SK-N-SH (cell line): ENCODE data around the gene C16orf92. TPM values are rescaled to one million over a fixed set of nuclear protein-coding genes. Genes with fewer than 3 reads are reported as not detected.
A peak's percentile ranks its signal among the peaks of the same experiment; 100 is the strongest.

Source experiments
- CTCF ChIA-PET: fragments of 300-600, 350-600 bp; formaldehyde crosslinking; extraction: SDS; loops from one replicate; lab custom pipeline; 2021; lab: Yijun Ruan, JAX
- POLR2A ChIA-PET: fragments of 350-600 bp; sonication (Branson Sonifier 250); formaldehyde crosslinking; extraction: SDS; loops from one replicate; lab custom pipeline; 2020; ENCODE audit warnings: antibody characterized with exemption, inconsistent platforms; lab: Yijun Ruan, JAX
- DNase-seq: peaks from one replicate; pipeline ENCODE4 v3.0.0; 2012
- H2AFZ ChIP-seq: fragments of 200-600 bp; sonication (generic); 2 replicates; pipeline ENCODE4 v1.8.1; 2016; ENCODE audit warnings: antibody characterized with exemption, mild to moderate bottlenecking, low read depth
- H3F3A ChIP-seq: fragments of 200-600 bp; sonication (generic); replicated peaks from 2 replicates; pipeline ENCODE3; 2016; ENCODE audit warnings: antibody characterized with exemption, mild to moderate bottlenecking; ENCODE audit not compliant: insufficient read depth
- H3K27ac ChIP-seq, 2 experiments: fragments of 200-500 bp in 1 of 2; fragments of 200-600 bp in 1 of 2; sonication (Bioruptor generic) in 1 of 2; sonication (generic), shearing (Covaris generic) in 1 of 2; 2 replicates each; pipeline versions ENCODE4 v1.5.1 to v1.6.1; 2014 to 2016; ENCODE audit warnings: low read depth in 2 of 2, inconsistent platforms in 1 of 2, low read length in 1 of 2, mild to moderate bottlenecking in 1 of 2, mixed read lengths in 1 of 2
- H3K27me3 ChIP-seq: fragments of 200-600 bp; sonication (generic), shearing (Covaris generic); 2 replicates; pipeline ENCODE4 v1.6.1; 2016; ENCODE audit warnings: mixed run types; ENCODE audit not compliant: insufficient read depth
- H3K36me3 ChIP-seq, 2 experiments: fragments of 200-500 bp in 1 of 2; fragments of 200-600 bp in 1 of 2; sonication (Bioruptor generic) in 1 of 2; sonication (generic) in 1 of 2; replicated peaks in 1 of 2; 2 replicates each; pipeline versions ENCODE3 to v1.5.1; 2014 to 2016; ENCODE audit warnings: low read length in 1 of 2, mild to moderate bottlenecking in 1 of 2; ENCODE audit not compliant: insufficient read depth in 2 of 2, control insufficient read depth in 1 of 2
- H3K4me1 ChIP-seq, 2 experiments: fragments of 200-500 bp in 1 of 2; fragments of 200-600 bp in 1 of 2; sonication (Bioruptor generic) in 1 of 2; sonication (generic), shearing (Covaris generic) in 1 of 2; 2 replicates each; pipeline versions ENCODE4 v1.5.1 to v1.6.1; 2014 to 2016; ENCODE audit warnings: low read depth in 1 of 2, low read length in 1 of 2, mixed run types in 1 of 2; ENCODE audit not compliant: insufficient read depth in 2 of 2, control insufficient read depth in 1 of 2
- H3K4me2 ChIP-seq: fragments of 200-600 bp; sonication (generic), shearing (Covaris generic); 2 replicates; pipeline ENCODE4 v1.6.1; 2017; ENCODE audit warnings: mixed run types
- H3K4me3 ChIP-seq, 2 experiments: fragments of 200-500 bp in 1 of 2; fragments of 200-600 bp in 1 of 2; sonication (Bioruptor generic) in 1 of 2; sonication (generic), shearing (Covaris generic) in 1 of 2; 2 replicates each; pipeline versions ENCODE4 v1.5.1 to v1.8.1; 2014 to 2016; ENCODE audit warnings: low read depth in 2 of 2, inconsistent platforms in 1 of 2, low read length in 1 of 2, mild to moderate bottlenecking in 1 of 2, mixed read lengths in 1 of 2, moderate library complexity in 1 of 2
- H3K79me2 ChIP-seq: fragments of 200-600 bp; sonication (generic); 2 replicates; pipeline ENCODE4 v1.8.1; 2017; ENCODE audit warnings: mild to moderate bottlenecking; ENCODE audit not compliant: insufficient read depth
- H3K9ac ChIP-seq: fragments of 200-600 bp; sonication (generic); 2 replicates; pipeline ENCODE4 v1.6.1; 2017; ENCODE audit warnings: mixed run types
- H3K9me2 ChIP-seq: fragments of 200-600 bp; sonication (generic); 2 replicates; pipeline ENCODE4 v1.6.1; 2017; ENCODE audit warnings: mixed run types
- H3K9me3 ChIP-seq: fragments of 200-600 bp; sonication (generic); 2 replicates; pipeline ENCODE4 v1.6.1; 2017; ENCODE audit warnings: mixed run types, mild to moderate bottlenecking, moderate library complexity
- H4K20me1 ChIP-seq: fragments of 200-600 bp; sonication (generic); 2 replicates; pipeline ENCODE4 v1.6.1; 2017; ENCODE audit warnings: mild to moderate bottlenecking, mixed run types; ENCODE audit not compliant: insufficient read depth
- CHD2 ChIP-seq: fragments of 150-350 bp; IDR thresholded peaks from 2 replicates; pipeline ENCODE4 v1.6.1; 2018; ENCODE audit warnings: low read length; ENCODE audit not compliant: partially characterized antibody
- ELF1 ChIP-seq: IDR thresholded peaks from 2 replicates; pipeline ENCODE4 v1.4.0; 2012
- EP300 ChIP-seq, 2 experiments: IDR thresholded peaks; 2 replicates each; pipeline versions ENCODE4 v1.4.0 to v1.6.1; 2012; ENCODE audit warnings: borderline replicate concordance in 1 of 2, low read depth in 1 of 2, low read length in 1 of 2
- EZH2phosphoT487 ChIP-seq: fragments of 200-600 bp; sonication (generic); IDR thresholded peaks from 2 replicates; pipeline ENCODE4 v1.6.1; 2017; ENCODE audit warnings: low read depth, mixed run types, mild to moderate bottlenecking, antibody characterized with exemption, moderate library complexity, borderline replicate concordance
- FOSL2 ChIP-seq: IDR thresholded peaks from 2 replicates; pipeline ENCODE4 v1.4.0; 2012; ENCODE audit warnings: low read depth, mild to moderate bottlenecking, moderate library complexity, borderline replicate concordance
- FOXJ3 ChIP-seq: sonication (generic); formaldehyde crosslinking; IDR thresholded peaks from 2 replicates; pipeline ENCODE4 v1.5.1; 2020; ENCODE audit warnings: mild to moderate bottlenecking, missing genetic modification reagents
- FOXM1 ChIP-seq: IDR thresholded peaks from 2 replicates; pipeline ENCODE4 v1.4.0; 2012; ENCODE audit warnings: low read depth, mild to moderate bottlenecking
- GABPA ChIP-seq: IDR thresholded peaks from 2 replicates; pipeline ENCODE4 v1.4.0; 2012; ENCODE audit warnings: low read depth, mild to moderate bottlenecking
- GATA2 ChIP-seq: sonication (generic); formaldehyde crosslinking; IDR thresholded peaks from 2 replicates; pipeline ENCODE4 v1.5.0; 2020; ENCODE audit warnings: mild to moderate bottlenecking, missing genetic modification reagents
- IRF3 ChIP-seq: fragments of 150-350 bp; IDR thresholded peaks from 2 replicates; pipeline ENCODE4 v1.6.1; 2016; ENCODE audit warnings: mild to moderate bottlenecking, low read depth, low read length
- JUND ChIP-seq: IDR thresholded peaks from 2 replicates; pipeline ENCODE4 v1.4.0; 2012
- MAX ChIP-seq: IDR thresholded peaks from 2 replicates; pipeline ENCODE4 v1.4.0; 2012; ENCODE audit warnings: low read depth
- MEF2A ChIP-seq: IDR thresholded peaks from 2 replicates; pipeline ENCODE4 v1.4.0; 2012; ENCODE audit warnings: low read depth, borderline replicate concordance
- MXI1 ChIP-seq: IDR thresholded peaks from 2 replicates; pipeline ENCODE4 v1.6.1; 2012; ENCODE audit warnings: mild to moderate bottlenecking, low read depth, low read length, improper control_type of control experiment
- NFIC ChIP-seq: IDR thresholded peaks from 2 replicates; pipeline ENCODE4 v1.4.0; 2012; ENCODE audit warnings: borderline replicate concordance
- NRF1 ChIP-seq: IDR thresholded peaks from 2 replicates; pipeline ENCODE4 v1.6.1; 2012; ENCODE audit warnings: low read depth, mild to moderate bottlenecking, low read length
- PBX3 ChIP-seq: IDR thresholded peaks from 2 replicates; pipeline ENCODE4; 2012
- POLR2AphosphoS5 ChIP-seq: IDR thresholded peaks from 2 replicates; pipeline ENCODE4 v1.6.1; 2012; ENCODE audit warnings: low read depth, low read length
- RAD21 ChIP-seq: IDR thresholded peaks from 2 replicates; pipeline ENCODE4 v1.6.1; 2012; ENCODE audit warnings: mild to moderate bottlenecking, low read length
- RCOR1 ChIP-seq: fragments of 150-350 bp; IDR thresholded peaks from 2 replicates; pipeline ENCODE4 v1.6.1; 2017; ENCODE audit warnings: antibody characterized with exemption, low read length
- RFX5 ChIP-seq: IDR thresholded peaks from 2 replicates; pipeline ENCODE4 v1.6.1; 2012; ENCODE audit warnings: mild to moderate bottlenecking, improper control_type of control experiment, low read length
- SIN3A ChIP-seq: IDR thresholded peaks from 2 replicates; pipeline ENCODE4 v1.6.1; 2012; ENCODE audit warnings: low read depth, mild to moderate bottlenecking, low read length, moderate library complexity, borderline replicate concordance
- SMC3 ChIP-seq: IDR thresholded peaks from 2 replicates; pipeline ENCODE4 v1.6.1; 2012; ENCODE audit warnings: low read depth, low read length, improper control_type of control experiment
- TAF1 ChIP-seq: IDR thresholded peaks from 2 replicates; pipeline ENCODE4 v1.6.1; 2012; ENCODE audit warnings: low read depth, mild to moderate bottlenecking, low read length, moderate library complexity, borderline replicate concordance
- TCF12 ChIP-seq: IDR thresholded peaks from 2 replicates; pipeline ENCODE4 v1.4.0; 2012
- TEAD4 ChIP-seq: IDR thresholded peaks from 2 replicates; pipeline ENCODE4 v1.4.0; 2012; ENCODE audit warnings: mild to moderate bottlenecking, borderline replicate concordance; ENCODE audit not compliant: insufficient read depth
- USF1 ChIP-seq: IDR thresholded peaks from 2 replicates; pipeline ENCODE4 v1.4.0; 2012; ENCODE audit warnings: low read depth, borderline replicate concordance
- USF2 ChIP-seq: fragments of 150-350 bp; IDR thresholded peaks from 2 replicates; pipeline ENCODE4 v1.6.1; 2017; ENCODE audit warnings: antibody characterized with exemption, low read length, low read depth, borderline replicate concordance
- ZBTB33 ChIP-seq: IDR thresholded peaks from 2 replicates; pipeline ENCODE4 v1.4.0; 2012; ENCODE audit warnings: low read depth, borderline replicate concordance
- WGBS: methylation state at CpG from one replicate; pipeline ENCODE4 v1.1.6; 2017; ENCODE audit warnings: low lambda C conversion rate; 5-methylcytosine and 5-hydroxymethylcytosine counted together
- polyA plus RNA-seq, 3 experiments: library from polyadenylated mRNA; depleted of rRNA; stranded (reverse); fragments of >200 nt; gene quantifications; 2 replicates each; pipeline ENCODE4 v1.2.3, GENCODE V29; 2012

C16orf92 gene
- polyA plus RNA-seq, 1 of the 3 experiments (the other 2 are of a cell fraction) = not detected

GRCh38 chr16:30005341-30006094 is 17.5 kb upstream of the C16orf92 start:
- Histone ChIP-seq H3K9me3 (no peaks in the 10 kb centered on the region), H3K36me3 (peaks cover 0 to 14% of the 10 kb centered on the region in 2 experiments), H4K20me1 (no peaks in the 10 kb centered on the region), H3K9me2 (no peaks in the 10 kb centered on the region), H3K4me2 (no peak overlapping the region), H3F3A (no peaks in the 10 kb centered on the region), H3K4me3 (no peak overlapping the region; a peak in 1 of 4 replicates), H3K79me2 (no peaks in the 10 kb centered on the region), H2AFZ (no peak overlapping the region), H3K27me3 (no peaks in the 10 kb centered on the region), H3K27ac (no peak overlapping the region; a peak in 1 of 4 replicates), H3K4me1 (peaks cover 0 to 1% of the 10 kb centered on the region in 2 experiments; a peak in 1 of 4 replicates), H3K9ac (no peak overlapping the region)
- ChIA-PET POLR2A (interaction anchor here (0.6 to 1.0 kb wide), 4 partner anchors 9 to 209 kb away, joined by 3 to 5 read pairs (median 3); partner anchors contain the start of gene SEZ6L2), CTCF (interaction anchor here (0.6 to 4.7 kb wide), 25 partner anchors 9 to 216 kb away, joined by 3 to 41 read pairs (median 4); partner anchors contain the start of genes INO80E, PAGR1, SEZ6L2 and TAOK2)
- DNase-seq = peak; percentile 91
- 73% methylated on average over 20 of the region's 35 CpGs for WGBS
- TF ChIP-seq JUND (no peak), FOXJ3 (CRISPR knock-in tag) (no peak), EZH2phosphoT487 (no peak), MEF2A (no peak), PBX3 (no peak), IRF3 (no peak), CHD2 (no peak), FOSL2 (no peak), ELF1 (no peak), SMC3 (peak; percentile 69), GABPA (no peak), TEAD4 (no peak), RAD21 (peak; percentile 59), NFIC (no peak), MXI1 (no peak), TAF1 (no peak), NRF1 (no peak), MAX (no peak), ZBTB33 (no peak), EP300 (IDR thresholded peaks at IDR 0.05; ENCODE audit: borderline replicate concordance in 1 of 2, low read depth in 1 of 2, low read length in 1 of 2) (no peak), USF1 (no peak), USF2 (no peak), SIN3A (no peak), RCOR1 (no peak), POLR2AphosphoS5 (no peak; the same call in 1 of the 2 replicates), TCF12 (no peak), GATA2 (CRISPR knock-in tag) (no peak), RFX5 (no peak), FOXM1 (no peak)
